ENCODE measurements around the gene CASZ1. TPM values are rescaled to one million over a fixed set of nuclear protein-coding genes. Genes with fewer than 3 reads are reported as not detected.

Gene CASZ1
- total RNA-seq, 4 donors from 2014 or later: 5.2 to 38.5 (median 18.7) TPM

GRCh38 chr1:10602936-10603335, 193.5 kb downstream of the CASZ1 start:
- no peak for DNase-seq
- H3K36me3 ChIP-seq: no peaks in the 10 kb centered on the region
- peaks cover 36 to 46% of the 10 kb centered on the region in 2 donors for H3K4me1 ChIP-seq
- TF ChIP-seq CTCF (IDR thresholded peaks at IDR 0.05) (no peak), POLR2A (IDR thresholded peaks at IDR 0.05) (no peak)
- H3K9me3 ChIP-seq: no peaks in the 10 kb centered on the region
- WGBS, 2 donors: 96% methylated on average over 3 of the region's 3 CpGs
- no peaks in the 10 kb centered on the region for H3K27me3 ChIP-seq
- H3K27ac ChIP-seq: no peak overlapping the region
- intact Hi-C loops (cut with DNase I): no loop called here
- H3K4me3 ChIP-seq (replicated peaks in 1 of 3): no peak overlapping the region

GRCh38 chr1:10601342-10602070, 194.9 kb downstream of the CASZ1 start:
- WGBS, 2 donors: 77 to 81% methylated on average over 6 of the region's 6 CpGs
- Histone ChIP-seq H3K4me1 (peaks cover 36 to 46% of the 10 kb centered on the region in 2 donors), H3K27ac (peak overlapping the region in 2 of 3 donors; percentile 3 to 74), H3K36me3 (no peaks in the 10 kb centered on the region), H3K9me3 (no peaks in the 10 kb centered on the region), H3K27me3 (no peaks in the 10 kb centered on the region), H3K4me3 (replicated peaks in 1 of 3) (no peak overlapping the region)
- peak in 1 of 2 donors; percentile 63 for DNase-seq
- intact Hi-C loops (cut with DNase I): no loop called here
- no peak for TF ChIP-seq POLR2A (IDR thresholded peaks at IDR 0.05)
- TF ChIP-seq CTCF (IDR thresholded peaks at IDR 0.05): no peak

- 71 to 78% methylated on average over 6 of the region's 6 CpGs for WGBS, 2 donors
- Histone ChIP-seq H3K36me3 (no peaks in the 10 kb centered on the region), H3K4me3 (replicated peaks in 1 of 3) (no peak overlapping the region), H3K27ac (peak overlapping the region; percentile 32 to 74 (median 55)), H3K9me3 (no peaks in the 10 kb centered on the region), H3K4me1 (peaks cover 29 to 33% of the 10 kb centered on the region in 2 donors), H3K27me3 (no peaks in the 10 kb centered on the region)
- intact Hi-C loops (cut with DNase I): no loop called here
- TF ChIP-seq POLR2A (IDR thresholded peaks at IDR 0.05) (no peak), CTCF (IDR thresholded peaks at IDR 0.05) (no peak)
- DNase-seq: peak in 1 of 2 donors; percentile 50
Observed at GRCh38 chr1:10599194-10599861, 197.1 kb downstream of the CASZ1 start.

DNA sequence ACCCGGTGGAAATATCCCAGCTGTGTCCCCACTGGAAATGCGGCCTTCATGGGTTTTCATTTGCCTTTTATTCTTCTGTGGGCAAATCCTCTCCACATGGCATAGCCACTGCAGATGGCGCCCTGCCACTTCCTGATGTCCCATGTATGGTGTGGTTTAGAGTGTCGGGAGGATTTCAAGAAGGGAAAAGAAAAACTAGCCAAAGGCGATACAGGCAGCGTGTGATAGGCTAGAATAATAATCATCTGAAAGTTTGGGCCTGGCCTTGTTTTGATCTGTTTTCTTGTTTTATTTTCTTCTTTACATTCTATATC, 198.1 kb downstream of the CASZ1 start:
- H3K36me3 ChIP-seq: no peaks in the 10 kb centered on the region
- no peaks in the 10 kb centered on the region for H3K27me3 ChIP-seq
- TF ChIP-seq CTCF (IDR thresholded peaks at IDR 0.05): no peak
- TF ChIP-seq POLR2A (IDR thresholded peaks at IDR 0.05): no peak
- no peaks in the 10 kb centered on the region for H3K9me3 ChIP-seq
- intact Hi-C loops (cut with DNase I): no loop called here
- H3K27ac ChIP-seq: no peak overlapping the region
- 77 to 80% methylated on average over 6 of the region's 6 CpGs for WGBS, 2 donors
- no peak overlapping the region for H3K4me3 ChIP-seq (replicated peaks in 1 of 3)
- H3K4me1 ChIP-seq: peaks cover 33 to 36% of the 10 kb centered on the region in 2 donors
- DNase-seq: no peak

Measured in thyroid gland (tissue), 4 donors.